K562 (cell line): Measurements from ENCODE around the gene DHCR7.

Source experiments
- KDM1A ChIP-seq, 2 experiments: fragments of 450-650 bp; IDR thresholded peaks; 2 replicates each; pipeline ENCODE4 v1.6.1; 2016; ENCODE audit warnings: mild to moderate bottlenecking in 2 of 2
- MTA1 ChIP-seq: fragments of 450-650 bp; IDR thresholded peaks from 2 replicates; pipeline ENCODE4 v1.6.1; 2017; ENCODE audit warnings: borderline replicate concordance
- POLR2A ChIP-seq: fragments of 450-650 bp; conservative IDR thresholded peaks from 2 replicates; pipeline ENCODE4 v1.6.1; 2016
- POLR3G ChIP-seq: IDR thresholded peaks from 2 replicates; pipeline ENCODE4 v1.6.1; 2011; ENCODE audit not compliant: insufficient read length, insufficient replicate concordance; ENCODE audit errors: extremely low read depth
- ZNF239 ChIP-seq: fragments of 250-450 bp; sonication (Bioruptor Pico); IDR thresholded peaks from 2 replicates; pipeline ENCODE4 v1.4.0; 2020; ENCODE audit warnings: mild to moderate bottlenecking
- TF ChIP-seq, protein P1 (sequence below), 3 experiments: IDR thresholded peaks in 2 of 3; conservative IDR thresholded peaks in 1 of 3; 2 replicates each; pipeline ENCODE4 v1.5.1; 2011 to 2012; ENCODE audit warnings: low read length in 3 of 3, mild to moderate bottlenecking in 3 of 3, control low read depth in 2 of 3, improper control_type of control experiment in 1 of 3, inconsistent platforms in 1 of 3, low read depth in 1 of 3, mixed read lengths in 1 of 3, moderate library complexity in 1 of 3; ENCODE audit not compliant: insufficient read depth in 2 of 3
- TF ChIP-seq, protein P2 (sequence below): sonication (generic); formaldehyde crosslinking; IDR thresholded peaks from 2 replicates; pipeline ENCODE4 v1.8.0; 2022; ENCODE audit warnings: mild to moderate bottlenecking, low read depth, missing genetic modification reagents
- TF ChIP-seq, protein P3 (sequence below): fragments of 450-650 bp; IDR thresholded peaks from 2 replicates; pipeline ENCODE4 v1.6.1; 2016; ENCODE audit warnings: borderline replicate concordance

DNA sequence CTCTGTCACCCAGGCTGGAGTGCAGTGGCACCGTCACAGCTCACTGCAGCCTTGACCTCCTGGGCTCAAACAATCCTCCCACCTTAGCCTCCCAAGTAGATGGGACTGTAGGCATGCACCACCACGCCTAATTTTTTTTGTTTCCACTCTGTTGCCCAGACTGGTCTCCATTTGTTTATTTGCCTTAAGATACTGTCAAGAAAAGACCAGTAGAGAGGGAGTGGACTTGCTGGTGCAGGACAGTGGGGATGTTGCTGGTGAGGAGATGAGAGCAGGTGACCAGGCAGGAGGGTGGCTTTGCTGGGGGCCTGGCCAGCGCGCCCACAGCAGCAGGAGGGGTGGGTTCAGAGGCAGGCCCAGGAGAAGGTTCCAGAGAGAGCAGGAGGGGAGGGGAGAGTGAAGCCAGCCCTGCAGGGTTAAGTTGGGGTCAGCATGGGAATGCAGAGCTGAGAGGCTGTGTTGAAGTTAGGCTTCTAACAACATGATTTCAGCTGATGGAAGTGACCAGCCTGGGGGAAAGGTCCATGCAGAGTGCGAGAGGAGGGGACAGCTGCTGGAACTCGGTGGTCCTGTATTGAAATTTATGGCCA is 40.6 kb upstream of the DHCR7 start:
- TF ChIP-seq, protein P1, sequence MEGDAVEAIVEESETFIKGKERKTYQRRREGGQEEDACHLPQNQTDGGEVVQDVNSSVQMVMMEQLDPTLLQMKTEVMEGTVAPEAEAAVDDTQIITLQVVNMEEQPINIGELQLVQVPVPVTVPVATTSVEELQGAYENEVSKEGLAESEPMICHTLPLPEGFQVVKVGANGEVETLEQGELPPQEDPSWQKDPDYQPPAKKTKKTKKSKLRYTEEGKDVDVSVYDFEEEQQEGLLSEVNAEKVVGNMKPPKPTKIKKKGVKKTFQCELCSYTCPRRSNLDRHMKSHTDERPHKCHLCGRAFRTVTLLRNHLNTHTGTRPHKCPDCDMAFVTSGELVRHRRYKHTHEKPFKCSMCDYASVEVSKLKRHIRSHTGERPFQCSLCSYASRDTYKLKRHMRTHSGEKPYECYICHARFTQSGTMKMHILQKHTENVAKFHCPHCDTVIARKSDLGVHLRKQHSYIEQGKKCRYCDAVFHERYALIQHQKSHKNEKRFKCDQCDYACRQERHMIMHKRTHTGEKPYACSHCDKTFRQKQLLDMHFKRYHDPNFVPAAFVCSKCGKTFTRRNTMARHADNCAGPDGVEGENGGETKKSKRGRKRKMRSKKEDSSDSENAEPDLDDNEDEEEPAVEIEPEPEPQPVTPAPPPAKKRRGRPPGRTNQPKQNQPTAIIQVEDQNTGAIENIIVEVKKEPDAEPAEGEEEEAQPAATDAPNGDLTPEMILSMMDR (IDR thresholded peaks at IDR 0.05 in 2 of 3, conservative IDR thresholded peaks at IDR 0.05 in 1 of 3; ENCODE audit: insufficient read depth in 2 of 3, low read depth in 1 of 3, low read length in 3 of 3), result no peak
- no peak for TF ChIP-seq ZNF239 (CRISPR knock-in tag)
- no peak for TF ChIP-seq MTA1
- no peak for TF ChIP-seq POLR3G
- no peak for TF ChIP-seq KDM1A (IDR thresholded peaks at IDR 0.05)
- TF ChIP-seq, protein P2, sequence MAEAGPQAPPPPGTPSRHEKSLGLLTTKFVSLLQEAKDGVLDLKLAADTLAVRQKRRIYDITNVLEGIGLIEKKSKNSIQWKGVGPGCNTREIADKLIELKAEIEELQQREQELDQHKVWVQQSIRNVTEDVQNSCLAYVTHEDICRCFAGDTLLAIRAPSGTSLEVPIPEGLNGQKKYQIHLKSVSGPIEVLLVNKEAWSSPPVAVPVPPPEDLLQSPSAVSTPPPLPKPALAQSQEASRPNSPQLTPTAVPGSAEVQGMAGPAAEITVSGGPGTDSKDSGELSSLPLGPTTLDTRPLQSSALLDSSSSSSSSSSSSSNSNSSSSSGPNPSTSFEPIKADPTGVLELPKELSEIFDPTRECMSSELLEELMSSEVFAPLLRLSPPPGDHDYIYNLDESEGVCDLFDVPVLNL (CRISPR knock-in tag), result no peak
- TF ChIP-seq, protein P3, sequence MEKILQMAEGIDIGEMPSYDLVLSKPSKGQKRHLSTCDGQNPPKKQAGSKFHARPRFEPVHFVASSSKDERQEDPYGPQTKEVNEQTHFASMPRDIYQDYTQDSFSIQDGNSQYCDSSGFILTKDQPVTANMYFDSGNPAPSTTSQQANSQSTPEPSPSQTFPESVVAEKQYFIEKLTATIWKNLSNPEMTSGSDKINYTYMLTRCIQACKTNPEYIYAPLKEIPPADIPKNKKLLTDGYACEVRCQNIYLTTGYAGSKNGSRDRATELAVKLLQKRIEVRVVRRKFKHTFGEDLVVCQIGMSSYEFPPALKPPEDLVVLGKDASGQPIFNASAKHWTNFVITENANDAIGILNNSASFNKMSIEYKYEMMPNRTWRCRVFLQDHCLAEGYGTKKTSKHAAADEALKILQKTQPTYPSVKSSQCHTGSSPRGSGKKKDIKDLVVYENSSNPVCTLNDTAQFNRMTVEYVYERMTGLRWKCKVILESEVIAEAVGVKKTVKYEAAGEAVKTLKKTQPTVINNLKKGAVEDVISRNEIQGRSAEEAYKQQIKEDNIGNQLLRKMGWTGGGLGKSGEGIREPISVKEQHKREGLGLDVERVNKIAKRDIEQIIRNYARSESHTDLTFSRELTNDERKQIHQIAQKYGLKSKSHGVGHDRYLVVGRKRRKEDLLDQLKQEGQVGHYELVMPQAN, result no peak
- no peak for TF ChIP-seq POLR2A
